ENCODE measurements around the gene SPATA31D3.
"Not testable (repeated sequence)": the region's sequence is repeated elsewhere in the genome, so short reads cannot be mapped to it uniquely, and the experiment has no call there.

Gene SPATA31D3

DNA sequence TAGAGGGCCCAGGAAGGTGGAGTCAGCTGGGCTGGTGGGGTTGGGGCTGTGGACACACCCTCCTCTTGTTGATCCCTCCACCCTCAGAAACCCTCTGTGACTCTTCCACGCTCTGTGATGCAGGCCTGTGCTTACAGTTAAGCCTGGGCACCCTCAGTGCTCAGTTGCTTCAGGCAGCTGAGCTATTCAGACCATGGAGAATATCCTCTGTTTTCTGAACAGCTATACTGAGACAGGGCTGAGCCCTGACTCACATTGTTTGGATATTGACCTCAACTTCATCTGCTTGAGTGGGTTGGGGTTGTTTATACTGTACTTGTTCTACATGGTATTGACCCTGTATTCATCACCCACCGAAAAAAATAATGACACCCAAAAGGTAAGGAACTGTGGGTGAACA lies at the start of gene SPATA31D3:
TSS of gene SPATA31D3 (plus strand) at position 108 of the 400 bp plus-strand sequence. CDS start at position 194, 86 bp downstream.
- H3K36me3 ChIP-seq (ENCODE audit: control insufficient read depth, insufficient read depth, low read length); H3K27me3 ChIP-seq (ENCODE audit: control insufficient read depth, insufficient read depth, low read length); H3K4me1 ChIP-seq (ENCODE audit: control insufficient read depth, insufficient read depth, low read length); H3K4me3 ChIP-seq (ENCODE audit: low read depth, low read length); H3K9ac ChIP-seq (ENCODE audit: low read depth, low read length); H3K9me3 ChIP-seq (ENCODE audit: control insufficient read depth, insufficient read depth, low read length): not testable (repeated sequence)

DNA sequence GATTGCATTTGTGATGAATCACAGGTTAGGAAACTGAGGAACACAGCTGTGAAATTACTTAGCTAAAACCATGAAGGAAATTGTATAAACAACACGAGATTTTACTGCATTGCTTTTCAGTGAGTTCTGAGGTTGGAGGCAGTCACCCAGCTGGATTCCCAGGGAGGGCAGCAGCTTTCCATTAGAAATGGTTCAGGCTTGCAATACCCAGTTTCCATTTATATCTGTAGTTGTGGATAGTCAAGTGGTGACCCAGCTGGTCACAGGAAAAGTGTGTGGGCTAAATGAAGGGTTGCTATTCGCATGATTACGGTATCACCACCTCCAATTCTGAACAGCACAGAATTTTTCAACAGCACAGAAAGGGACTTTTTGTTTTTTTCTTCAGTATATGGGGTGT lies 49.4 kb upstream of the SPATA31D3 start:
- H3K9me3 ChIP-seq (ENCODE audit: control insufficient read depth, insufficient read depth, low read length), result no peaks in the 10 kb centered on the region
- H3K36me3 ChIP-seq (ENCODE audit: control insufficient read depth, insufficient read depth, low read length), result no peaks in the 10 kb centered on the region
- no peak overlapping the region for H3K9ac ChIP-seq (ENCODE audit: low read depth, low read length)
- H3K4me3 ChIP-seq (ENCODE audit: low read depth, low read length), result no peak overlapping the region
- no peaks in the 10 kb centered on the region for H3K27me3 ChIP-seq (ENCODE audit: control insufficient read depth, insufficient read depth, low read length)
- no peaks in the 10 kb centered on the region for H3K4me1 ChIP-seq (ENCODE audit: control insufficient read depth, insufficient read depth, low read length)

DNA sequence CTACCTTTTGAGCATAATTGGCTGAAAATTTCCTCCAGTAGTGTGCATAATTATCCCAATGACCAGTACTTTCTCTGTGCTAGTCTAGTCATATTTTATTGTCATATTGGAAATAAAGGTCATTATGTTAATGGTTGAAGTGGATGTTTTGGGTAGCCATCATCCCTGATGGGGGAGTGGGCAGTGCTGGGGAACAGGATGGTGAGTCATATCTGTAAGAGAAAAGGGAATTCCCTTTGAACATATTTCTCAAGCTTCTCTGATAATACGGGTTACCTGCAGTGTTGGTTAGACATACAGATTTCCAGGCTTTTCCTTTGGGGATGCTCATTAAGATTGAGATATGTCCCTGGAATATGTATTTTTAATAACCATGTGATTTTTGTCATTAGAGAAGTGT lies 48.4 kb upstream of the SPATA31D3 start:
- Histone ChIP-seq H3K4me3 (ENCODE audit: low read depth, low read length) (no peak overlapping the region), H3K9me3 (ENCODE audit: control insufficient read depth, insufficient read depth, low read length) (no peaks in the 10 kb centered on the region), H3K9ac (ENCODE audit: low read depth, low read length) (no peak overlapping the region), H3K36me3 (ENCODE audit: control insufficient read depth, insufficient read depth, low read length) (no peaks in the 10 kb centered on the region), H3K4me1 (ENCODE audit: control insufficient read depth, insufficient read depth, low read length) (no peaks in the 10 kb centered on the region), H3K27me3 (ENCODE audit: control insufficient read depth, insufficient read depth, low read length) (no peaks in the 10 kb centered on the region)

DNA sequence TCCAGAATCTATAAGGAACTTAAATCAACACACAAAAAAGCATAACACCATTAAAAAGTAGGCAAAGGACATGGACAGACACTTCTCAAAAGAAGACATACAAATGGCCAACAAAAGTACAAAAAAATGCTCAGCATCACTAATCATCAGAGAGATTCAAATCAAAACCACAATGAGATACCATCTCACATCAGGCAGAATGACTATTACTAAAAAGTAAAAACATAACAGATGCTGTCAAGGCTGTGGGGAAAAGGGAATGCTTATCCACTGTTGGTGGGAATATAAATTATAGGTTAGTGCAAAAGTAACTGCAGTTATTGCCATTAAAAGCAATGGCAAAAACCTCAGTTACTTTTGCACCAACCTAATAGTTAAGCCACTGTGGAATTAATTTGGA lies 47.2 kb upstream of the SPATA31D3 start:
- no peaks in the 10 kb centered on the region for H3K9me3 ChIP-seq (ENCODE audit: control insufficient read depth, insufficient read depth, low read length)
- H3K9ac ChIP-seq (ENCODE audit: low read depth, low read length), result no peak overlapping the region

DNA sequence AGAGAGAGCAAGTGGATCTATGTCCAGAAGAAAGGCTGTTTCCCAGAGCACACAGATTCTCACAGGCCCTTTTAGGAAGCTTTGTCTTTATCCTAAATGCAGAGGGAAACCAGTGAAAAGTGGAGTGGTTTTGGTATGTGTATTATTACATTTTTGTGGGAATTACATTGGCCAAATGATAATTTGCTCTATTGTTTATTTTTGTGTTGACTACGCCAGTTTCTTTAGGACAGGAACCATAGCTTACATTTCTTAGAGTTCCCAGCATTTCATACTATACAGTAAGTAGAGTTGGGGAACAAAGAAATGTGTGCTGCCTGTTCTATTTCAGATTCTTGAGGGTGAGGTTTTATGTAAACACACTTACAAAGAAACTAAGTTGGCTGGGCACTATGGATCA lies 44.4 kb upstream of the SPATA31D3 start:
- H3K4me3 ChIP-seq (ENCODE audit: low read depth, low read length), result no peak overlapping the region
- no peaks in the 10 kb centered on the region for H3K9me3 ChIP-seq (ENCODE audit: control insufficient read depth, insufficient read depth, low read length)
- H3K4me1 ChIP-seq (ENCODE audit: control insufficient read depth, insufficient read depth, low read length), result no peaks in the 10 kb centered on the region
- no peak overlapping the region for H3K9ac ChIP-seq (ENCODE audit: low read depth, low read length)
- H3K36me3 ChIP-seq (ENCODE audit: control insufficient read depth, insufficient read depth, low read length), result no peaks in the 10 kb centered on the region
- no peaks in the 10 kb centered on the region for H3K27me3 ChIP-seq (ENCODE audit: control insufficient read depth, insufficient read depth, low read length)

More for the DNA sequence above, 47.2 kb upstream of the SPATA31D3 start:
- no peaks in the 10 kb centered on the region for H3K36me3 ChIP-seq (ENCODE audit: control insufficient read depth, insufficient read depth, low read length)
- H3K4me1 ChIP-seq (ENCODE audit: control insufficient read depth, insufficient read depth, low read length), result no peaks in the 10 kb centered on the region
- no peak overlapping the region for H3K4me3 ChIP-seq (ENCODE audit: low read depth, low read length)
- no peaks in the 10 kb centered on the region for H3K27me3 ChIP-seq (ENCODE audit: control insufficient read depth, insufficient read depth, low read length)

DNA sequence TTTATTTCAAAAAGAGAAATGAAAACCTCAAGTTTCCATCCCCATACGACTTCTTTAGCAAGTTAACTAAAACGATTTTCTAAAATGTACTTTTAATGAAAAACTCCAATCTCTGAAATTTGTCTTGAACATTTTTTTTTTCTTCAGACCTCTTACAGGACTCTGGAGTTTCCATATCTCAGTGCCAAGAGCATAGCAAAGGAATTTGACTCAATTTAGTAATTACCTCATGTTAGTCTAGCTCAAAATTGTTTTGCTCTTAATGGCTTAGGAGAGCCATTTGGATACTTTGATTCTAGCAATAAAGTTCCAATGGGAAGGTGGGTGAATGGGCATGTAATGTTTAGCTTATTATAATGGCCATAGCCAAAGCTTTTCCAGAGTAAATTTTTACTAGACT lies 41.1 kb upstream of the SPATA31D3 start:
- H3K27me3 ChIP-seq (ENCODE audit: control insufficient read depth, insufficient read depth, low read length), result no peaks in the 10 kb centered on the region
- H3K4me3 ChIP-seq (ENCODE audit: low read depth, low read length), result no peak overlapping the region
- no peaks in the 10 kb centered on the region for H3K36me3 ChIP-seq (ENCODE audit: control insufficient read depth, insufficient read depth, low read length)
- H3K9me3 ChIP-seq (ENCODE audit: control insufficient read depth, insufficient read depth, low read length), result no peaks in the 10 kb centered on the region
- H3K9ac ChIP-seq (ENCODE audit: low read depth, low read length), result no peak overlapping the region
- H3K4me1 ChIP-seq (ENCODE audit: control insufficient read depth, insufficient read depth, low read length), result no peaks in the 10 kb centered on the region

DNA sequence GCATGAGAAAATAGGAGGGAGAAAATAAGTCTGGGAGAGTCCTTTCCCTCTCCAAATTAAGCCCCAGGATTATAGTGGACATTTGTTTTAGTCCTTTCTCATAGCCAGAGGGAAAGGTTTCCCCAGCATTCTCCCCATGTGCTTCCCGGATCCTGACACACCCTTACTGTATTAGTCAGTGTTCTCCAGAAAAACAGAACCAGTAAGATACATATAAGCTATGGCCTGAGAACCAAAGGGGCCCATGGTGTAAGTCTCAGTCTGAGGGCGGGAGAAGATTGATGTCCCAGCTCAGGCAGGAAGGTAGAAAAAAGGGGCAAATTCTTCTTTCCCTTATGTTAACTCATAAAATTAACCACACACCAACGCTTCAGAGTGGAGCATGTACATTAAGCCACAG lies 40.7 kb upstream of the SPATA31D3 start:
- Histone ChIP-seq H3K4me3 (ENCODE audit: low read depth, low read length) (no peak overlapping the region), H3K4me1 (ENCODE audit: control insufficient read depth, insufficient read depth, low read length) (no peaks in the 10 kb centered on the region), H3K9ac (ENCODE audit: low read depth, low read length) (no peak overlapping the region), H3K36me3 (ENCODE audit: control insufficient read depth, insufficient read depth, low read length) (no peaks in the 10 kb centered on the region), H3K27me3 (ENCODE audit: control insufficient read depth, insufficient read depth, low read length) (no peaks in the 10 kb centered on the region), H3K9me3 (ENCODE audit: control insufficient read depth, insufficient read depth, low read length) (no peaks in the 10 kb centered on the region)

DNA sequence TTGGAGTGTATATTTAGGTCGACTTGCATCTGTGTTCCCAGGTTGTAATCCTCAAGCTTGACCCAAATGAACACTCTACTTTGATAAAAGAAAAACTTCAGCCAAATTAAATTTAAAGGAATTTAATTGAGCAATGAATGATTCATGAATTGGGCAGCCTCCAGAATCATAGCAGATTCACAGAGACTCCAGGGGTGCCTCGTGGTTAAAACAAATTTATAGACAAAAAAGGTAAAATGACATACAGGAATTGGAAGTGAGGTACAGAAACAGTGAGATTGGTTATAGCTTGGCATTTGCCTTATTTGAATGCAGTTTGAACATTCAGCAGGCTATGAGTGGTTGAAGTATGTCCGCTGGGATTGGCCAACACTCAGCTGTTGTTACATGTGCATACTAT lies 36.6 kb upstream of the SPATA31D3 start:
- Histone ChIP-seq H3K27me3 (ENCODE audit: control insufficient read depth, insufficient read depth, low read length) (no peaks in the 10 kb centered on the region), H3K9ac (ENCODE audit: low read depth, low read length) (no peak overlapping the region)

DNA sequence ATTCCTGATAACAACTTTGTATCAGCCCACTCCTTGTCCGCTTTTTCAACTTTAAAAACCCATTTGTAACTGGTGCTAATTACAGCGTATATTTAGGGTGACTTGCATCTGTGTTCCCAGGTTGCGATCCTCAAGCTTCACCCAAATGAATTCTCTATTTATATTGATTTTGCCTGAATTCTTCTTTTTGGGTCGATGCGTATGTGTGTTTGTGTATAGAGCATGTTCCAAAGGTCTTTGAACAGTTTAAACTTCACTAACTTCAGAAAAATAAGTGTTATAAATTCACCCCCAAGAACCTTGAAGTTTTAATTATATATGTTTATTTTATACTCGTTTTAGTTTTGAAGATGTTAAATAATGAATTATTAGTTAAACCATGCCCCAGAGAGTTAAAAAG lies 31.2 kb upstream of the SPATA31D3 start:
- no peaks in the 10 kb centered on the region for H3K36me3 ChIP-seq (ENCODE audit: control insufficient read depth, insufficient read depth, low read length)
- no peaks in the 10 kb centered on the region for H3K27me3 ChIP-seq (ENCODE audit: control insufficient read depth, insufficient read depth, low read length)
- no peaks in the 10 kb centered on the region for H3K9me3 ChIP-seq (ENCODE audit: control insufficient read depth, insufficient read depth, low read length)
- no peak overlapping the region for H3K4me3 ChIP-seq (ENCODE audit: low read depth, low read length)
- H3K9ac ChIP-seq (ENCODE audit: low read depth, low read length), result no peak overlapping the region
- no peaks in the 10 kb centered on the region for H3K4me1 ChIP-seq (ENCODE audit: control insufficient read depth, insufficient read depth, low read length)

More for the DNA sequence above, 36.6 kb upstream of the SPATA31D3 start:
- H3K36me3 ChIP-seq (ENCODE audit: control insufficient read depth, insufficient read depth, low read length), result no peaks in the 10 kb centered on the region
- H3K4me3 ChIP-seq (ENCODE audit: low read depth, low read length), result no peak overlapping the region
- no peaks in the 10 kb centered on the region for H3K4me1 ChIP-seq (ENCODE audit: control insufficient read depth, insufficient read depth, low read length)
- no peaks in the 10 kb centered on the region for H3K9me3 ChIP-seq (ENCODE audit: control insufficient read depth, insufficient read depth, low read length)

DNA sequence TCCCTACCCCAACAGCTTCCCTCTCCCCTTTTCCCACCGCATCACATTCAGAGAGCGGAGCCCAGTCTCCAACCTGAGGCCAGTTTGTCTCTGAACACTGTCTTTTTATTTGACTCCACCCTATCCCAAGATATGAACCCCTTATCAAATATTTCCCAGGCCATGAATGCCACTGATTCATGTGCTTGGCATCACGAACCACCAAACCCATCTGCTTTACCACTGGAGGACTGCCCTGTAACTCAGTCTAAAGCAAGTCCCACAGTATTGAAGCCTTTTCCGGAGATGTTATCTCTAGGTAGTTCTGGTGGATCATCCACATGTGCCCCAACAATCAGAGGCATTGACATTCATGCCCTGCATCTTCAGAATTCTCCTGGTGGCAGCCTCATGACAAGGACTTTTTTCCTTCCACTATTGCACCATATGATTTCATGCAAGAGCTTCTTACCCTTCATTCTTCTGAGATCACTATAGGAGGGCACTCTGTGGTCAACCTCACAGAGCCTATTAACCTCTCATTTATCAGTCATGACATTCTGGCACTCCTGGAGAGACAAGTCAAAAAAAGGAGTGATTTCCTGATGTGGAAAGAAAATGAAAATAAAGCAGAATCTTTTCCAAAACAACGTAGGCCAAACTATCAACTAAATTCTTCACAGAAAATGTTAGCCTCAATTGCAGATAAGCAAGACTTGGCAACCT lies 27.3 kb upstream of the SPATA31D3 start:
- no peaks in the 10 kb centered on the region for H3K36me3 ChIP-seq (ENCODE audit: control insufficient read depth, insufficient read depth, low read length)
- H3K9me3 ChIP-seq (ENCODE audit: control insufficient read depth, insufficient read depth, low read length), result no peaks in the 10 kb centered on the region
- no peaks in the 10 kb centered on the region for H3K4me1 ChIP-seq (ENCODE audit: control insufficient read depth, insufficient read depth, low read length)
- no peak overlapping the region for H3K4me3 ChIP-seq (ENCODE audit: low read depth, low read length)
- H3K9ac ChIP-seq (ENCODE audit: low read depth, low read length), result no peak overlapping the region
- no peaks in the 10 kb centered on the region for H3K27me3 ChIP-seq (ENCODE audit: control insufficient read depth, insufficient read depth, low read length)

DNA sequence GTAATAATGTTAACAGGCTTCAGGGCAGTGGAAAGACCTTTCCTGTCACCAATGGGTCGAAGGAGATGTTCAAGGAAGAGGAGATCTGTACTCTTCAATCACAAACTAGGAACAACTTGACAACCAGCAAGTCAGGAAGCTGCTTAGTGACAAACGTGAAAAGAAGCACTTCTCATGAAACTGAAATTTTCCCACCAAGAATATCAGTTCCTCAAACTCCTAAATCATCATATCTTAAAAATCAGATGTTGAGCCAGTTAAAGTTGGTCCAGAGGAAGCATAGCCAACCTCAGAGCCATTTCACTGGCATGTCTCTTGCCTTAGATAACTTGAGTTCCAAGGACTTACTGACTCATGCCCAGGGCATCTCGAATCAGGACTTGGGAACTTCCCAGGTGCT lies 24.8 kb upstream of the SPATA31D3 start:
- H3K9me3 ChIP-seq (ENCODE audit: control insufficient read depth, insufficient read depth, low read length); H3K4me1 ChIP-seq (ENCODE audit: control insufficient read depth, insufficient read depth, low read length); H3K9ac ChIP-seq (ENCODE audit: low read depth, low read length); H3K36me3 ChIP-seq (ENCODE audit: control insufficient read depth, insufficient read depth, low read length); H3K4me3 ChIP-seq (ENCODE audit: low read depth, low read length); H3K27me3 ChIP-seq (ENCODE audit: control insufficient read depth, insufficient read depth, low read length): not testable (repeated sequence)

DNA sequence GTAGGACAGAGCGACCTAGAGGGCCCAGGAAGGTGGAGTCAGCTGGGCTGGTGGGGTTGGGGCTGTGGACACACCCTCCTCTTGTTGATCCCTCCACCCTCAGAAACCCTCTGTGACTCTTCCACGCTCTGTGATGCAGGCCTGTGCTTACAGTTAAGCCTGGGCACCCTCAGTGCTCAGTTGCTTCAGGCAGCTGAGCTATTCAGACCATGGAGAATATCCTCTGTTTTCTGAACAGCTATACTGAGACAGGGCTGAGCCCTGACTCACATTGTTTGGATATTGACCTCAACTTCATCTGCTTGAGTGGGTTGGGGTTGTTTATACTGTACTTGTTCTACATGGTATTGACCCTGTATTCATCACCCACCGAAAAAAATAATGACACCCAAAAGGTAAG lies 15.0 kb upstream of the SPATA31D3 start, which contains the start of gene SPATA31D4:
TSS of gene SPATA31D4 (plus strand) at position 124 of the 400 bp plus-strand sequence. CDS start at position 210, 86 bp downstream.
- H3K4me1 ChIP-seq (ENCODE audit: control insufficient read depth, insufficient read depth, low read length); H3K4me3 ChIP-seq (ENCODE audit: low read depth, low read length); H3K9ac ChIP-seq (ENCODE audit: low read depth, low read length); H3K36me3 ChIP-seq (ENCODE audit: control insufficient read depth, insufficient read depth, low read length); H3K9me3 ChIP-seq (ENCODE audit: control insufficient read depth, insufficient read depth, low read length); H3K27me3 ChIP-seq (ENCODE audit: control insufficient read depth, insufficient read depth, low read length): not testable (repeated sequence)
